ENCODE data around the gene CYRIA.

GRCh38 chr2:16663121-16663905 is 2.3 kb downstream of the CYRIA start:
- TF ChIP-seq CTCF (IDR thresholded peaks at IDR 0.05; ENCODE audit: extremely low read depth in 1 of 2, insufficient read depth in 1 of 2, low read depth in 1 of 2, low read length in 2 of 2) (no peak), POLR2AphosphoS5 (IDR thresholded peaks at IDR 0.05; ENCODE audit: insufficient read depth, low read depth, low read length) (no peak), POLR2A (IDR thresholded peaks at IDR 0.05; ENCODE audit: low read depth, low read length) (no peak), MYC (IDR thresholded peaks at IDR 0.05; ENCODE audit: low read depth, low read length) (no peak)
